ENCODE results near the gene RABGAP1L.
"Not testable (repeated sequence)": the region's sequence is repeated elsewhere in the genome, so short reads cannot be mapped to it uniquely, and the experiment has no call there.

RABGAP1L gene

DNA sequence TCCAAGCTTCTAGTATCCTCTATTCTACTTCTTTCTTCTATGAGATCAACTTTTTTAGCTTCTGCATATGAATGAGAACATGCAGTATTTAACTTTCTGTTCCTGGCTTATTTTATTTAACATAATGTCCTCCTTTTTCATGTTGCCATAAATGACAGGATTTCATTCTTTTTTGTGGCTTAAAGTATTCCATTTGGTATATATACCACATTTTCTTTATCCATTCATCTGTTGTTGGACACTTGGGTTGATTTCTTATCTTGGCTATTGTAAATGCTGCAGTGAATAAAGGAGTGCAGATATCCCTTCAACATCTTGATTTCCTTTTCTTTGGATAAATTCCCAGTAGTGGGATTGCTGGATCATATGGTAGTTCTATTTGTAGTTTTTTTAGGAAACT is 498.1 kb downstream of the RABGAP1L start:
- no peak for DNase-seq (ENCODE audit: low spot score)

DNA sequence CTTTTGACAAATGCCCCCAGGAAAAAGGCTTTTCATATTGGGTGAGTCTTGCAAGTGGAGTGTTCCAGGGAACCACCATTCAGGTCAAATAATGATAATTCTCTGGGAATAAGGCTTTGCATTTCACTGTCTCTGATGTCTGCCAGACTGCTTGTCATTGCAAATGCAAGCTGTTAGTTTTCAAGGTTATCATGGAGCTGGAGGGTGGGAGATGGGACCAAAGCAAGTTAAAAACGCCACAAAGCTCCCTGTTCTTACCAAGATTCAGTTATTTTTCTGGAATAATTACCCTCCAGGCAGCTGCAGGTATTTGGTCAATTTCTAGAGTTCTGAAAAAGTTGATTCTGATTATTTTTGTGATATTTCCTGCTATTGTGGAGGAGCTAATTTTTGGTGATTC is 498.6 kb downstream of the RABGAP1L start:
- DNase-seq (ENCODE audit: low spot score) = no peak

DNA sequence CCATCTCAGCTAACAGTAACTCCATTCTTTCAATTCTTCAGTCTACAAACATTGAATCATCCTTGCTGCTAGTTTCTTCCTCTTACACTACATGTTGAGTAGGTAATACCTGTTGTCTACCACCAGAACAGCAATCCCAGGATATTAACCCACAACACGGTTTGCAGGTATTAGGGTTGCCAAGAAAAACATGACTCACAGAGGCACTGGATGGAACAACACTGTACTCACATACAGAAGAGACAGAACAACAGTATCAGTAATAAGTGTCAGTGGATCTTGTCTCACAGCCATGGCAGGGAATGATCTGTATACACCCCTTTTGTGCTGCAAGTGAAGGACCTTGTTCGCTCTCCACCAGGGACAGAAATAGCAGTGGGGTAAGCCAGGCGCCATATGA is 500.5 kb downstream of the RABGAP1L start:
- DNase-seq (ENCODE audit: low spot score) = no peak

DNA sequence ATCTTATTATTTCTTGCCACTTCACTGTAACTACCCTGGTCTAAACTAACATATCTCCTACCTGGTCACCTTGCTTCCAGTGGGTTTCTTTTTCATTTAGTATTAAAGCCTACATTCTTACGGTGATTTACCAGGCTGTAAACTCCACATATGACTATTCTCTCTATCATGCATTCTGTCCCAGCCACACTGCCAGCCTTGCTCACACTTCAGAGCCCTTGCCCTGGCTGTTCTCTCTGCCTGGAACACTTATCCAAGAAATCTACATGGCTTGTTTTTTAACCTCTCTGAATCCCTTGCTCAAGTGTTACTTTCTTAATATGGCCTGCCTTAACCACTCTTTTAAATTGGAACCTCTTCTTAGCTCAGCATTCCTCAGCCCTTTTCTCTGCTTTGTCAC is 501.2 kb downstream of the RABGAP1L start:
- no peak for DNase-seq (ENCODE audit: low spot score)

DNA sequence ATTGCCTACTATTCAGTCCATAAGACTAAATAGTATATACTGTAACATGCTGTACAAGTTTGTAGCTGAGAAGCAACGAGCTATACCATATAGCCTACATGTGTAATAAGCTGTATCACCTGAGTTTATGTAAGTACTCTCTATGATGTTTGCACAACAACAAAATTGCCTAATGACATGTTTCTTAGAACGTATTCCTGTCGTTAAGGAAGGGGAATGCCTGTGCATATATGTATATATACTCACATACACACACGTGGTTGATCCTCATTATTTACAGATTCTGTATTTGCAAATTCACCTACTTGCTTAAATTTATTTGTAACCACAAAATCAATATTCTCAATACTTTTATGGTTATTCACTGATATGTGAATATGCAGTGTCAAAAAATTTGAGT is 504.0 kb downstream of the RABGAP1L start:
- DNase-seq (ENCODE audit: low spot score) = no peak

DNA sequence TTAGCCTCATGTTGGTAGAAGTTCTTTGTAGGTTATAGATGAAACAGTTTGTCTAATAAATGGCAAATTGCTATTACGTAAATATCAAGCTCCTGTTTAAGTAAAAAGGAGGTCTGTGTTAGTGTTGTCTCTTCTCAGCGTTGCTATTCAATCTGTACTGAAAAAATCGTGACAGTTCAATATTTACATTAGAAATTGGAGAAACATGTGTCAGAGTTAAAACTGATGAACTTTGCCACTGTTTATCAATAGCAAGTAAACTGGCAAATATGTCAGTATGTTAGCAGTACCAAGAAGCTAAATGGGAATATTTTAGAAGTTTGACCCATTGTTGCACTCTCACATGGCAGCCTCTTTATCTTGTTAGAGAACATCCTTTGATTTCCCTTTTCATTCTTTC is 506.9 kb downstream of the RABGAP1L start:
- no peak for DNase-seq (ENCODE audit: low spot score)

DNA sequence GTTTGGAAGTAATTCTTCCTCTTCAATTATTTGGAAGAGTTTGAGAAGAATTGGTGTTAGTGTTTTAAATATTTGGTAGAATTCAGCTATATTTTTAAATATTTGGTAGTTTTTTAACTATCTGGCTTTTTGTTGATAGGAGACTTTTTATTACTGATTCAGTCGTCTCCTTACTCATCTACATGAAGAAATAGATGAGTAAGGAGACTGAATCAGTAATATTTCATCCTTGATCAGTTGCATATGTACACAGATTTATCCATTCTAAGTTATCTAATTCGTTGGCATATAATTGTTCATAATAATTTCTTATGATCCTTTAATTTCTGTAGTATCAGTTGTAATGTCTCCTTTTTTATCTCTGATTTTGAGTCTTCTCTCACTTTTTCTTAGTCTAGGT is 512.5 kb downstream of the RABGAP1L start:
- DNase-seq (ENCODE audit: low spot score) = no peak

DNA sequence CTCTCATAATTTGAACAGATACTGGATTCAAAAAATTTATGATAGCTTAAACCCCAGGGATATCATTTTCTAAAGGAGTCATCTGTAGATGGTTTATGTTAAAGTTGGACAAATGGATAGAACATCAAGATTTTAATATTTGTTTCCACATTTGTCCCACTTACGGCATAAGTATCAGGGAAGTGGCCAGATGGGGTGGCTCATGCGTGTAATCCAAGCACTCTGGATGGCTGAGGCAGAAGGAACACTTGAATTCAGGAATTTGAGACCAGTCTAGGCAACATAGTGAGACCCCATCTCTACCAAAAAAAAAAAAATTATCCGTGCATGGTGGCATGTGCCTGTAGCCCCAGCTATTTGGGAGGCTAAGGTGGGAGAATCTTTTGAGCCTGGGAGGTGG is 517.5 kb downstream of the RABGAP1L start:
- DNase-seq (ENCODE audit: low spot score) = no peak

DNA sequence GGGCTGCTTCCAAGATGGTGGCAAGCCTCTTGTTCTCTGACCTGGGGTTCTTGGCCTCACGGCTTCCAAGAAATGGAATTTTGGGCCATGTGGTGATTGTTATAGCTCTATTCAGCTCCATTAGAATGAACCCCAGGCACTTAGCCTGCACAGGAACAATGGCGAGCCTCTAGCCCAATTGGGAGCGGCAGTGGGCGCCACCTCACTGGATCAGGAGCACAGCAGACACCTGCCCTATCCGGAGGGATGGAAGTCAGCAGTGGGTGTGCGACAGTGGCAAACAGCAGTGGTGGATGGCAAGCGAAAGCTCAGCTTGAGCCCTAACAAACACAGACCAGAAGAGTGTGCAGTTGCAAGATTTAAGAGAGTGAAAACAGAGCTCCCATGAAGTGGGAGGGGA is 519.3 kb downstream of the RABGAP1L start:
- no peak for DNase-seq (ENCODE audit: low spot score)

DNA sequence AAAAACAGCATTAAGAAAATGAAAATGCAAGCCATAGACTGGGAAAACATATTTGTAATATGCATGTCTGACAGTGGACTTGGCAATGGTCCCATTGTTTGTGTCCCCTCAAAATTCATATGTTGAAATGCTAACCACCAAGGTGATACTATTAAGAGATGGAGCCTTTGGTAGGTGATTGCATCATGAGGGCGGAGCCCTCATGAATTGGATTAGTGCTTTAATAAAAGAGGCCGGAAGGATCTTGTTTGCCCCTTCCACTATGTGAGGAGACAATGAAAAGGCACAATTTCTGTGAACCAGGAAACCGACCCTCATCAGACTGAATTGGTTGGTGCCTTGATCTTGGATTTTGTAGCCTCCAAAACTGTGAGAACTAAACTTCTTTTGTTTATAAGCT is 520.8 kb downstream of the RABGAP1L start:
- no peak for DNase-seq (ENCODE audit: low spot score)

DNA sequence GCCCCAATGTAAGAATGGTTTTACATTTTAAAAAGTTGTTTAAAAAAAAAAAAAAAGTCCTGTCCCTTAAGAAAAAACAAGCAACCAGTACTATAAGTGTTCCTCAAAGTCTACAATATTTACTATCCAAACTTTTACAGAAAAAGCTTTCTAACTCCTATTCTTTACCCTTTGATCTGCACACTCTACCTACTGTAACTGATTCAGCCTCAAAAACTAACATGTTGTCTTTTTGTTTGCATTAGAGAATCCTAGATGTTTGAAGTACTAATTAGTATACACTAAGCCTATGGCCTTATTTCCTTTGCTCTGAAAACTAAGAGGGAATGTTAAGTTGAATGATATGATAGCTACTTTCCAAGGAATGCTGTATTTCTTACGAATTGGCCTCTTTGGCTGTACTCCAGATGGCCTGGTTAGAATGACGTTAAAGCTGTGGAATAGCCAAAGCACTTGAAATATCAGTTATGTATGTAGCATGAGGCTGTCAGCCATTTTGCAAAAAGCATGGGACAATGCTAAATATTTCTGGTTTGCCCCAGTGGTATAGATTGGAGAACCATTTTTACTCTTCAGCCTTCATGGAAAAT is 523.2 kb downstream of the RABGAP1L start:
- DNase-seq (ENCODE audit: low spot score) = no peak

DNA sequence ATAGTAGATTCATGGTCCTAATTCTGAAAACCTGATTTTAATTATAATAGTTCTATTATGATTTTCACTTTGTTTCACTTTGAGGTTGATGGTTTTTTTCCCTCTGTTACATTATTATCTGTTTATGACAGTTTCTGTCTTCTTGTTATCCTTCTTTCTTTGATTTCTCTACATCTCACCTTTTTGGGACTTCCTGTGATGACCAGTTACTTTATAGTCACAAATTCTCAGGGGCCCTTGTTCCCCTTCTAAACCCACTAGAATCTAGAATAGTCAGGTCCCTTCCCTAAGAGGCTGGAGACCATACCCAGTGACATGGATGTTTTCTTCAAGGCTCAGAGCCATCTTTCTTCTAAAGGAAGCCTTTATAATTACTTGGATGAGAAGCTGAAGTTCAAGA is 526.9 kb downstream of the RABGAP1L start:
- no peak for DNase-seq (ENCODE audit: low spot score)

DNA sequence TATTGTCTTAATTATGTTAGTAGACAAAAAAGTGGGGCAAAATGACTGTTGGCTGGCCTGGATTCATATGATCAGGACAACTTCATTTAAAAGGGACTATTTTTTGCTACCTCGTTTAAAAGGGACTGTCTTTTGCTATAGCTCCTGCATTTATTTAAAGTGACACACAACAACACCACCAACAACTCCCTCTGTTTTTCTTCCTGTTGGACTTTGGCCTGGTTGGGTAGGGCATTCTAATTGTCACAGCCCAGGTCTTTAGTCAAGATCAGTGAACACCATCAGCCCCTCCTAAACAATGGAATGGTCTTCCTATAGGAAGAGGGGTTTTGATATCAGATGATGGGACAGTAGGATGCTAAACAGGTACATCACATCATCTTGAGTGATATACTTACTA is 530.2 kb downstream of the RABGAP1L start:
- DNase-seq (ENCODE audit: low spot score) = no peak

DNA sequence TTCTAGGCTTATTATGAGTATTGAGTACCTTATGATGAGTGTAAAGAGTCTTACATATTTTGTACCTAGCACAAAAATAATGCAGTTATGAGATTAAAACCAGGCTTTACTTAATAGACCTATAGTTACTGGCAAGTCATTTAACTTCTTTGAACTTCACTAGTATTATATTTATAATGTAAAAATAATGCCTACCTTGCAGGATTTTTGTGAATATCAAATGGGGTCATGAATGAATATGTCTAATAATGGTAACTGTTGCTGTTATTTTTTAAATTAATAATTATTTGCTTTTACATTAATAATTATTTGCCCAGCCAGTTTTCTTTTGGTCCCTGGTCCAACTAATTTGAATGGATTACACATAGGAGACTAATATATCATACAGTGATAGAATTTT is 530.9 kb downstream of the RABGAP1L start:
- no peak for DNase-seq (ENCODE audit: low spot score)

DNA sequence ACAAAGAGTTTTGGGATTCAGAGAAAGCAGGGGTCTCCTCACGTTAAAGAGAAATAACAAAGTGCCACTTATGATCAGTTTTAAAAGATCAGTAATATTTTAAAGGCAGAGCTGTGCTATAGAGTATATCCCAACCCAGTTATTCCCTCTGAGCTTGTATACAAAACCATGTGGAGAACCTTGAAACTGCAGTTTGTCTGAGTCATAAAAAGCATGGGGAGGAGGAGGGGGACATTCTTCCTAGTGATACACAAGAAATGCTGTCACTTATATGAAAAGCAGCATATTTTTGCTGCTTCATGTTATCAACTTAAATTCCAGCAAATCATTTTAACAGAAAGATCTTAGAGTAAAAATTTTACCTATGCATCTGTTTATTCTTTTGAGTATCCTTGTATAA is 533.0 kb downstream of the RABGAP1L start:
- DNase-seq (ENCODE audit: low spot score) = no peak

DNA sequence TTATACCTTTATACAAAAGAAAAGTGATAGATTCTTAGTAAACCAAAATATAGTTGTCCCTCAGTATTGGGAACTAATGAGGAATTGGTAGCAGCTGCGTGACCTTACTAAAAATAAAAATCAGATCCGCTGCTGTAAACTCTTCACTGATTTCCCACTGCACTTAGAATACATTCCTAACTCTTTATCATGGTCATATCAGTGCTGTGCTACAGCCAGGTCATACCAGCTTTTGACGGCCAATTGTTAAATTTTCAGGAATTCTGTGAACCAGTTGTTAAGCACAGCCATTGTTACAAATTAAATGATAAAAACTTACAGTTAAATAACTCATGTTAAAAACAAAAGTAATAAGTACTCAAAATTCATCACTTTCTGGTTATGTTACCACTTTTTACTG is 533.8 kb downstream of the RABGAP1L start:
- DNase-seq (ENCODE audit: low spot score) = no peak

DNA sequence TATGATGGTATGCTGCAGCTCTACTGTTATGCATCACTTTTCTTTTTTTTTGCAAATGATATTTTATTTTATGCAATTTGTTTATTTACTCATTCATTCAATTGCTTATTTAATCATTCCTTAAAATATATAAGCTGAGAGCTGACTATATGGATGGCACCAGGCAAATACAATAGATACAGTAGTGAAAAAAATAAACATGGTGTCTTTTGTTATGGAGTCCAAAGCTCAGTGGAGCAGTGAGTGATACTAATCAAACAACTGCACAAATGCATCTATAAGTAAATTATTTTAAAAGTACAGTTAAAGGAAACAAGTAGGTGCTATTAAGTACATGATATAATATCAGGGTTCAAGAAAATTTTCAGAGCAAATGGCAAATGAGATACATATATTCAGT is 534.2 kb downstream of the RABGAP1L start:
- DNase-seq (ENCODE audit: low spot score) = not testable (repeated sequence)

DNA sequence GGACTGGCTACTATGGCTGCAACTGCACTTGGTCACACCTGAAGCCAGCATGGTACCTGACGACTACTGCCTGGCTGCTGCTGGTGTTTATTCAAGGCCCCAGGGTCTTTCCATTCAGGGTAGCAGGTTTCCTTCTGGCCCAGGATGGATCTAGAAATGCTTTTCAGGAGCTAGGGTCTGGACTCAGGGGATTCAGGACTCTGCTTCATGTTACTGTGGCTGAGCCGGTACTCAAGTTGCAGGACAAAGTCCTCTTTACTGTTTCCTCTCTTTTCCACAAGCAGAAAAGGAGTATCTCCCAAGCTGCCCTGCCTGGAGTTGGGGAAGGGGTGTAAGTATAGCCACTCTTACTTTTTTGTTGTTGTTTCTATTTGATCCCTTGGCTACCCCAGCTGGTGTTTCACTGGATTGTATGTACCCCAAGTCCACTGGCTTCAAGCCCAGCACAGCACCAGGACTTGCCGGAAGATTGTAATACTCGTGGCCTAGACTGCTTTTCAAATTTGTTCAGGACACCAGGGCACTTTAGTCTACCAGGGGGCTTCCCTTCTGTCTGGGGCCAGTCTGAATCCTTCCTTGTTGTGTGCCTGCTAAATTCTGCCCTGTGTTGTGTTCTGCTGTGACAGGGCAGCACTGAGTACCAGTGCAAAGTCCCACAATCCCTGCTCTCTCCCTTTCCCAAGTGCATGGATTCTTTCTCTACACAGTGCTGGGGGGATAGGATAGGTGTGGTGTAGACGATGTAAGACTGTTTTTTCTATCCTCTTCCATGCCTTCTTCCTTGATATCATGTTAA is 536.9 kb downstream of the RABGAP1L start:
- no peak for DNase-seq (ENCODE audit: low spot score)

DNA sequence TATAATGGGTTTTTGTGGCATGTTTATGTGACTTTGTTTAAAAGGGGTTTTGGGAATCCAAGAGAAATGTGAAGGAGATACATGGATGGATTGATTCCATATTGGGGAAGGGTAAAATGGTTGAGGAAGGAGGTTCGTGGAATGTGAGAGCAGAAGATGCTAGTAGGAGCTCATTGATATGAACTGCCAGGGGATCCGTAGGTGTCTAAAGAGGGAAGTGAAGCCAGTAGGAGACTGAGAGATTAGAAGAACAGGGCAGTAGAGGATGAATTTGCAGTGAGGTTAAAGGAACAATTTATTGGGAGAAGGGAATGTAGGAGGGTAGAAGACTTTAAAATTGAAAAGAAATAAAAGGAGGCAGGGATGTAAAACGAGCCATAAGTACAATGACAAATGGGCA is 541.0 kb downstream of the RABGAP1L start:
- no peak for DNase-seq (ENCODE audit: low spot score)

DNA sequence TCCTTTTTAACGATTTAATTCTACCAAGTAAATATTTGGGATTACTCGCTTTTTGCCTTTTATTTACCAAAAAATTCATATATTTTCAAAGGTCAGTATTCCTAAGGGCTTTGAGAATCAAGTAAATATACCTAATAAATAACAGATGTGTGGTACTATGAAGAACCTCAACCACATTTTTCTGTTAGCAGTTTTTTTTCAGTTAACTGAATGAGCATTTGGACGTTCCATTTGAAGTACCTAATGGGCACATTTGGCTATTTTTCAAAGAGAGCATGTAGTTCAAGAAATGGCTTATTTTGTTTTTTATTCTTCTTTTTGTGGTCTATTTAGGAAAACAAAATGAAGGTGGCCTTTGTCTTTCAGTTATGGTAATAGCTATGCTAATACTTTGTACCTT is 541.5 kb downstream of the RABGAP1L start:
- no peak for DNase-seq (ENCODE audit: low spot score)

DNA sequence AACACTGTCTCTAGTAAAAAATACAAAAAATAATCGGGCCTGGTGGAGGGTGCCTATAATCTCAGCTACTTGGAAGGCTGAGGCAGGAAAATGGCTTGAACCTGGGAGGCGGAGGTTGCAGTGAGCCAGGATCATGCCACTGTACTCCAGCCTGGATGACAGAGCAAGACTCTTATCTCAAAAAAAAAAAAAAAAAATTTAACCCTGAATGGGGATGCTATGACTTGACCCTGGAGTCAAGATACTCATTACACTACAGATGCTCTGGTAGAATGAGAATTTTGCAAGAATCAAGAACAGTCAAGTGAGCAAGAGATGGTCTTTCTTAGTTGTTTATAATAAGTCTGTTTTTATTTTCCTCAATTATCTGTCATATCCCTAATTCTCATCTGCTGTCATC is 542.2 kb downstream of the RABGAP1L start:
- DNase-seq (ENCODE audit: low spot score) = no peak

DNA sequence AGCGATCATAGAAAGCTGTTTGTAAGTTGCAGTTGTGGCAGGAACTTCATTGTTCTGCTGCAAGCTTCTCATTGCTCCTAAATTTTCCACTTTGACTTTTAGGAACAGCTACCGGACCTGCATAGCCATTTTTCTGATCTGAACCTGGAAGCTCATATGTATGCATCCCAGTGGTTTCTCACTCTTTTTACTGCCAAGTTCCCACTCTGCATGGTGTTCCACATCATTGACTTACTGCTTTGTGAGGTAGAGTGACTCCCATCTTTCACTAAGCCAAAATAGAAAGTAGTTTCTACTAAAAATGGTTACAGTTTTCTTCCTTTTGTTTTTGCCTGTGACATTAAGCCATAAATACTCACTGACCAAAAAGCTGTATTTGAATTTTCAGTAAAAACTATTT is 542.7 kb downstream of the RABGAP1L start:
- no peak for DNase-seq (ENCODE audit: low spot score)

DNA sequence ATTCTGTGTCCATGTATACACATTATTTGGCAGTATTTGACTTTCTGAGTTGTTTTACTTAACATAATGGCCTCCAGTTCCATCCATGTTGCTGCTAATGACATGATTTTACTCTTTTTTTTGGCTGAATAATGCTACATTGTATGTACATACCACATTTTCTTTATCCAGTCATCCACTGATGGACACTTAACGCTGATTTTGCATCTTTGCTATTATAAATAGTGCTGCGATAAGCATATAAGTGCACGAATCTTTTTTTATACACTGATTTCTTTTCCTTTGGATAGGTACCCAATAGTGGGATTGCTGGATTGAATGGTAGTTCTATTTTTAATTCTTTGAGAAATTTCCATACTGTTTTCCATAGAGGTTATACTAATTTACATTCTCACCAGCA is 544.0 kb downstream of the RABGAP1L start:
- DNase-seq (ENCODE audit: low spot score) = no peak

DNA sequence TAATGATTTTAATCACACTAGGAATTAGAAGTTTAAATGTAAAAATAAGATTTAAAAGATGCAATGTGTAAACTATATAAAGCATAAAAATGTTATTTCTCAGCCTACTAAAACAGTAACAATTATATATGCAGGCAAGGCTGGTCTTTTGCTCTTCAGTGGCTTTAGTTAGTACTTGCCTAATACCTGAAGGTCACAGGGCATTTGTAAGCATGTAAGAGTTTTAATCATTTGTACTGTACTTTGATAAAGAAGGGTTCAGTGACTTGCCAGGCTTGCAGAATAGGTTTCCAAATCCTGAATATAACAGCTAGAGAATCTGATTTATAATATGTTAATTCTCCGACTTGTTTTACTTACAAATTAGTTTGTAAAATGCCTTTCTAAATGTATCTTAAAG is 545.0 kb downstream of the RABGAP1L start:
- DNase-seq (ENCODE audit: low spot score) = no peak

All from Ammon's horn (tissue), 1 donor.